HepG2 (cell line): Measurements from ENCODE around the gene SRRT. TPM values are rescaled to one million over a fixed set of nuclear protein-coding genes. Genes with fewer than 3 reads are reported as not detected.
A peak's percentile ranks its signal among the peaks of the same experiment; 100 is the strongest.

ENCODE experiments used
- ARID3A ChIP-seq: IDR thresholded peaks from 2 replicates; pipeline ENCODE4 v1.6.1; 2012; ENCODE audit warnings: low read depth, low read length, improper control_type of control experiment
- ATF7 ChIP-seq, 2 experiments: fragments of 450-650 bp in 1 of 2; sonication (generic) in 1 of 2; formaldehyde crosslinking in 1 of 2; IDR thresholded peaks; 2 replicates each; pipeline versions ENCODE4 v1.4.0 to v1.6.1; 2016 to 2020; ENCODE audit warnings: antibody characterized with exemption in 1 of 2, mild to moderate bottlenecking in 1 of 2, missing genetic modification reagents in 1 of 2
- BATF2 ChIP-seq: sonication (generic); formaldehyde crosslinking; IDR thresholded peaks from 2 replicates; pipeline ENCODE4 v1.8.0; 2022; ENCODE audit warnings: mild to moderate bottlenecking, missing genetic modification reagents, moderate library complexity
- CSRNP2 ChIP-seq: sonication (generic); formaldehyde crosslinking; conservative IDR thresholded peaks from 2 replicates; pipeline ENCODE4 v1.8.0; 2022; ENCODE audit warnings: low read depth, missing genetic modification reagents
- ETV6 ChIP-seq: sonication (generic); formaldehyde crosslinking; conservative IDR thresholded peaks from 2 replicates; pipeline ENCODE4 v1.4.0; 2020; ENCODE audit warnings: missing genetic modification reagents
- IKZF1 ChIP-seq: fragments of 450-650 bp; IDR thresholded peaks from 2 replicates; pipeline ENCODE4 v1.7.1; 2016
- MYNN ChIP-seq: sonication (generic); formaldehyde crosslinking; IDR thresholded peaks from 2 replicates; pipeline ENCODE4 v1.4.0; 2020; ENCODE audit warnings: mild to moderate bottlenecking, low read depth, missing genetic modification reagents
- PITX1 ChIP-seq: sonication (generic); formaldehyde crosslinking; IDR thresholded peaks from 2 replicates; pipeline ENCODE4 v1.5.1; 2020; ENCODE audit warnings: mild to moderate bottlenecking, missing genetic modification reagents
- SATB2 ChIP-seq: sonication (generic); formaldehyde crosslinking; IDR thresholded peaks from 2 replicates; pipeline ENCODE4 v1.5.0; 2020; ENCODE audit warnings: missing genetic modification reagents
- SIN3A ChIP-seq: IDR thresholded peaks from 2 replicates; pipeline ENCODE4 v1.6.1; 2011; ENCODE audit warnings: low read depth, mild to moderate bottlenecking, control low read depth, low read length, borderline replicate concordance
- THAP11 ChIP-seq: IDR thresholded peaks from 2 replicates; pipeline ENCODE4 v1.6.1; 2016; ENCODE audit warnings: missing biosample characterization, missing genetic modification reagents
- ZC3H13 ChIP-seq: sonication (generic); formaldehyde crosslinking; IDR thresholded peaks from 2 replicates; pipeline ENCODE4 v1.8.1; 2023; ENCODE audit warnings: mild to moderate bottlenecking, missing genetic modification reagents, moderate library complexity
- ZNF317 ChIP-seq: sonication (generic); formaldehyde crosslinking; IDR thresholded peaks from 2 replicates; pipeline ENCODE4 v1.5.0; 2020; ENCODE audit warnings: mild to moderate bottlenecking, missing genetic modification reagents
- ZNF503 ChIP-seq: sonication (generic); formaldehyde crosslinking; IDR thresholded peaks from 2 replicates; pipeline ENCODE4 v1.4.0; 2020; ENCODE audit warnings: missing genetic modification reagents
- ZNF570 ChIP-seq: sonication (generic); formaldehyde crosslinking; IDR thresholded peaks from 2 replicates; pipeline ENCODE4 v1.4.0; 2020; ENCODE audit warnings: mild to moderate bottlenecking, missing genetic modification reagents, borderline replicate concordance
- ZNF703 ChIP-seq: sonication (generic); formaldehyde crosslinking; IDR thresholded peaks from 2 replicates; pipeline ENCODE4 v1.5.1; 2020; ENCODE audit warnings: missing genetic modification reagents, mild to moderate bottlenecking, moderate library complexity, borderline replicate concordance
- polyA plus RNA-seq, 8 experiments: library from polyadenylated mRNA; depleted of rRNA in 3 of 8; stranded (reverse) in 7 of 8; unstranded in 1 of 8; fragments of >200 nt; fragmentation: Illumina TruSeq in 4 of 8; extraction: Trizol in 4 of 8; gene quantifications; 2 replicates each; pipeline versions ENCODE4 v1.2.1 to v1.2.3, GENCODE V29; 2011 to 2016; ENCODE audit warnings: low read depth in 4 of 8, missing spikeins in 1 of 8, mixed read lengths in 1 of 8; ENCODE audit not compliant: insufficient read depth in 1 of 8
- total RNA-seq, 5 experiments: library from RNA; depleted of rRNA; stranded (reverse); fragments of >200 nt; fragmentation: Illumina TruSeq; extraction: Trizol; gene quantifications; 2 replicates each; pipeline ENCODE4 v1.2.3, GENCODE V29; 2016; ENCODE audit warnings: low read depth in 1 of 5
- TF ChIP-seq, protein P1 (sequence below): sonication (generic); formaldehyde crosslinking; IDR thresholded peaks from 2 replicates; pipeline ENCODE4 v1.5.0; 2020; ENCODE audit warnings: missing genetic modification reagents, mild to moderate bottlenecking, borderline replicate concordance

Gene SRRT
- total and polyA plus RNA-seq, 2 of the 13 experiments (the other 11 are each of a cell fraction or from before 2014, with no cell fraction given) = 26.2 to 106 TPM

- TF ChIP-seq, protein P1, sequence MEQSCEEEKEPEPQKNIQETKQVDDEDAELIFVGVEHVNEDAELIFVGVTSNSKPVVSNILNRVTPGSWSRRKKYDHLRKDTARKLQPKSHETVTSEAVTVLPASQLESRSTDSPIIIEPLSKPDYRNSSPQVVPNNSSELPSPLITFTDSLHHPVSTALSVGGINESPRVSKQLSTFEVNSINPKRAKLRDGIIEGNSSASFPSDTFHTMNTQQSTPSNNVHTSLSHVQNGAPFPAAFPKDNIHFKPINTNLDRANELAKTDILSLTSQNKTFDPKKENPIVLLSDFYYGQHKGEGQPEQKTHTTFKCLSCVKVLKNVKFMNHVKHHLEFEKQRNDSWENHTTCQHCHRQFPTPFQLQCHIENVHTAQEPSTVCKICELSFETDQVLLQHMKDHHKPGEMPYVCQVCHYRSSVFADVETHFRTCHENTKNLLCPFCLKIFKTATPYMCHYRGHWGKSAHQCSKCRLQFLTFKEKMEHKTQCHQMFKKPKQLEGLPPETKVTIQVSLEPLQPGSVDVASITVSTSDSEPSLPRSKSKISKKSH = no peak
- TF ChIP-seq MYNN (CRISPR knock-in tag) = no peak
- TF ChIP-seq IKZF1 = no peak
- peak; percentile 17; the same call in 1 of the 2 replicates for TF ChIP-seq PITX1 (CRISPR knock-in tag)
- TF ChIP-seq CSRNP2 (CRISPR knock-in tag) = no peak
- no peak for TF ChIP-seq ETV6 (CRISPR knock-in tag)
- 0 out of 2 replicates have a peak, but pooled peaks have one; percentile 37 for TF ChIP-seq ZNF317 (CRISPR knock-in tag)
- peak; percentile 28; the same call in 1 of the 2 replicates for TF ChIP-seq BATF2
- peak; percentile 59; the same call in 1 of the 2 replicates for TF ChIP-seq SATB2 (CRISPR knock-in tag)
- no peak for TF ChIP-seq ATF7 (IDR thresholded peaks at IDR 0.05)
- TF ChIP-seq ATF7 (CRISPR knock-in tag; IDR thresholded peaks at IDR 0.05) = 0 out of 2 replicates have a peak, but pooled peaks have one; percentile 31
- 0 out of 2 replicates have a peak, but pooled peaks have one; percentile 61 for TF ChIP-seq ZNF570 (CRISPR knock-in tag)
- peak; percentile 59 for TF ChIP-seq THAP11 (CRISPR knock-in tag)
- peak; percentile 54; the same call in 1 of the 2 replicates for TF ChIP-seq ZNF703 (CRISPR knock-in tag)
- TF ChIP-seq ZNF503 (CRISPR knock-in tag) = peak; percentile 42; the same call in 1 of the 2 replicates
- no peak for TF ChIP-seq ARID3A
- TF ChIP-seq ZC3H13 (CRISPR knock-in tag) = peak; percentile 68
- peak; percentile 90; the same call in 1 of the 2 replicates for TF ChIP-seq SIN3A
These were observed 14.3 kb downstream of the SRRT start, which contains the start of gene UFSP1 (continued) for GRCh38 chr7:100888988-100889750.
